NCI-H187 treated with DMSO at 0.1 percent for 48 hours (cell line): ENCODE results near the gene FGR.
"Not testable (repeated sequence)": the region's sequence is repeated elsewhere in the genome, so short reads cannot be mapped to it uniquely, and the experiment has no call there.

ENCODE experiments used
- DNase-seq: peaks from one replicate; lab custom pipeline; 2025; lab: John Stamatoyannopoulos, UW

The FGR gene

DNA sequence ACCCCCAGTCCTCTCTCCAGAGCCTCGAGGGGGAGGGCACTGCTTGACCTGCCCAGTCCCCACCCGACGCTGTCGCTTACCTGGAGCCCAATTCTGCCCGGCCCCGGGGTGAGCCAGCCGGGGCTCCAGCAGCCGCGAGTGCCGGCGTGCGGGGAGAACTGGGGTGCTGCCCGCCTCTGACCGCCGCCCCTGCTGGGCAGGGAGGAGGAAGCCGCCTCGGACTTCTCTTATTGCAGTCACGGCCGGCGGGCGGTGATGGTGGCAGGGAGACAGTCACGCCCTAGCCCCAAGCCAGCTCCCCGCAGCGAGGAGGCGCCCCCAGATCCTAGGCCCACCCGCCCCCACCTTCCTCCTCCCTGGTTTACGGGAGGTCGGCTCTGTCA is at the start of gene FGR:
FGR (minus strand) TSS at position 201 of the 383 bp plus-strand sequence. CDS start 11,269 bp downstream, outside the sequence.
- DNase-seq = no peak

- DNase-seq = no peak
These were observed 49.2 kb upstream of the FGR start for GRCh38 chr1:27684176-27684575.

DNA sequence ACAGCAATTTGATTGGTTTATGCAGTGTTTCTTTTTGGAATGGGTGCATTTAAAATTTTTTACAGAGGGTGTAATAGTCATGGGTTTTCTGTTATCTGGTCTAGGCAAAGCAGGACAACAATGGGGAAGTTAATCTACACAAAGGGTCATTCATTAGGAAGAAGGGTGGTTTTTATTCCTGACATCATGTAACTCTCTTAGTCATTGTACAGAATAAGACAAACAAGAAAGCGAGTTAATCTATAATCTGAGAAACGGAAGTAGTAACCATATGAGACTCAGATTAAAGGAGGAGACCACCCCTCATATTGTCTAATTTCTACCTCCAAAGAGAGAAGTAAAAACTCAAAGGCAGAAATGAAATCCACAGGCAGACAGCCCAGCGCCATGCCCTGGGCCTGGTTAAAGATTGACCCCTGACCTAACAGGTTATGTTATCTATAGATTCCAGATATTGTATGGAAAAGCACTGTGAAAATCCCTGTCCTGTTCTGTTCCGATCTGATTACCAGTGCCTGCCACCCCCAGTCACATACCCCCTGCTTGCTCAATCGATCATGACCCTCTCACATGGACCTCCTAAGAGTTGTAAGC is 47.5 kb upstream of the FGR start:
- no peak for DNase-seq

DNA sequence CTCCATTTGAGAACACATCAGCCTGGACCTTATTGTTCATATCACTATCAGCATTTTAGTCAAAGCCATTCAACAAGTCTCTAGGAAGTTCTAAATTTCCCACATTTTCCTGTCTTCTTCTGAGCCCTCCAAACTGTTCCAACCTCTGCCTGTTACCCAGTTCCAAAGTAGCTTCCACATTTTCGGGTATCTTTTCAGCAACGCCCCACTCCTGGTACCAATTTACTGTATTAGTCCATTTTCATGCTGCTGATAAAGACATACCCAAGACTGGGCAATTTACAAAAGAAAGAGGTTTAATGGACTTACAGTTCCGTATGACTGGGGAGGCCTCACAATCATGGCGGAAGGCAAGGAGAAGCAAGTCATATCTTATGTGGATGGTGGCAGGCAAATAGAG is 46.6 kb upstream of the FGR start:
- DNase-seq = not testable (repeated sequence)

GRCh38 chr1:27680225-27680791 is 45.3 kb upstream of the FGR start:
- DNase-seq = not testable (repeated sequence)

GRCh38 chr1:27678747-27679146 is 43.8 kb upstream of the FGR start:
- DNase-seq = no peak

- DNase-seq = no peak
These were observed 41.4 kb upstream of the FGR start for GRCh38 chr1:27676410-27676809.

DNA sequence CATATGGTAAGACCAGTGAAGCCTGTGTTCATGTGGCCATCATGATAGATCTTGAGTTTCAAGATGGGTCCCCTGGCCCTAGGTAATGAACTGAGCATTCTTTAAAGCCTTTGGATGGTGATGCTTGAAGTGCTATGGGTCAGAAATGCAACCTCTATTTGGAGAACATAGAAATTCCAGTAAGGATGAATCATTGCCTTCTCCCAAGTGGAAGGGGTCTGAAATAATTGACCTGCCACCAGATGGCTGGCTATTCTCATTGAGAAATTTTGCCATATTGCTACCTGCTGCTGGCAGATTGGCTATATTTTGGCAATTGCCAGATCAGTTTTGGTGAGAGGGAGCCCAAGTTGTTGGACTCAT is 37.7 kb upstream of the FGR start:
- no peak for DNase-seq

DNA sequence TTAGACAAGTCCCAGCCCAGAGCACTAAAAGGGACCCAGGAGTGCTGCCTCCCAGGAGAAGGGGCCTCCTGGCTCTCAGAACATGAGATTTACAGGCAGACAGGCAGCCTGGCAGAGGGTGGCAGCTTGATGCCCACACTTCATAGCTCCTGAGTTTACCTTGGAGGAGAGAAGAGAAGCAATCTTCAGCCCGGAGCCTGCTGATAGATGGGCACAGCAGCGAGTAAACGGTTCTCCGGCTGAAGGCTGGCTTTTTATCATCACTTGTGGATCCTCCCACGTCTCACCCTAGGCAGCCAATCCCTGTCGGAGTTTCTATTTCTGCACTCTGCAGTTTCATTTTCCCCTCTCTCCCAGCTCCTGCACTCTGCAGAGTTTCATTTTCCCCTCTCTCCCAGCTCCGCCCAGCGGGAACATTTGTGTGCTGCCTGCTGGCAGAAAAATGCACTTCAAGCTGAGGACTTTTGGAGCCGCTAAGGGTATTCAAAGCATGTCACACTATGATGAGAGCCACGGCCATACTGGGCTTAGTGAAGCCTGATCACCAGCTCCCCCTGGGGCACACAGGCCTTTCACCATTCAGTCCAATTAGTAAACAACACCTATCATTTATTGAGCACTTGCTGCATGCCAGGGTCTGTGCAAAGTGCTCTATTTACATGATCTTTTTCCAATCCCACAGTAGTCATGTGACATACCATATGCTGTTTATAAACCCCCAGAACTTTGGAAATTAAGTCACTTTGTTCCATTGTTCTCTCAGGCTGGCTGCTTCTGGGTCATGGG is 37.2 kb upstream of the FGR start, which contains the start of gene IFI6:
IFI6 (minus strand) TSS at position 229 of the 786 bp plus-strand sequence. CDS start 2,878 bp downstream, outside the sequence.
- DNase-seq = peak; percentile 90

DNA sequence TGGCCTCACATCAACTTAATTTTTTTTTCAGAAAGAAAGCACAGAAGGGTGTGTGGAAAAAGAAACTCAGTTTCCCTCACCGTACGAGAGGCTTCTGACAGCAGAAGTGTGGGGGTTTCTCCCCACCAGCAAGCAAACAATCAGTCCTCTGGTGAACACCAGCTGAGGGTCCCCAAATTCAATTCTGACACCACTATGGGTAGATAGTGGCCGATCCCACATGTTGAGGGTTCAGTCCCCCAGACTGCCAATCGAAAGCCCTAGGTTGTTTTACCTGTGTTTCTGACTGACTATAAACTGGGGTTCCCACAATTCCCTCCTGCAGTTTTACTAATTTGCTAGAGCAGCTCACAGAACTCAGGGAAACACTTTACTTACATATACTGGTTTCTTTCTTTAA is 34.9 kb upstream of the FGR start:
- no peak for DNase-seq

DNA sequence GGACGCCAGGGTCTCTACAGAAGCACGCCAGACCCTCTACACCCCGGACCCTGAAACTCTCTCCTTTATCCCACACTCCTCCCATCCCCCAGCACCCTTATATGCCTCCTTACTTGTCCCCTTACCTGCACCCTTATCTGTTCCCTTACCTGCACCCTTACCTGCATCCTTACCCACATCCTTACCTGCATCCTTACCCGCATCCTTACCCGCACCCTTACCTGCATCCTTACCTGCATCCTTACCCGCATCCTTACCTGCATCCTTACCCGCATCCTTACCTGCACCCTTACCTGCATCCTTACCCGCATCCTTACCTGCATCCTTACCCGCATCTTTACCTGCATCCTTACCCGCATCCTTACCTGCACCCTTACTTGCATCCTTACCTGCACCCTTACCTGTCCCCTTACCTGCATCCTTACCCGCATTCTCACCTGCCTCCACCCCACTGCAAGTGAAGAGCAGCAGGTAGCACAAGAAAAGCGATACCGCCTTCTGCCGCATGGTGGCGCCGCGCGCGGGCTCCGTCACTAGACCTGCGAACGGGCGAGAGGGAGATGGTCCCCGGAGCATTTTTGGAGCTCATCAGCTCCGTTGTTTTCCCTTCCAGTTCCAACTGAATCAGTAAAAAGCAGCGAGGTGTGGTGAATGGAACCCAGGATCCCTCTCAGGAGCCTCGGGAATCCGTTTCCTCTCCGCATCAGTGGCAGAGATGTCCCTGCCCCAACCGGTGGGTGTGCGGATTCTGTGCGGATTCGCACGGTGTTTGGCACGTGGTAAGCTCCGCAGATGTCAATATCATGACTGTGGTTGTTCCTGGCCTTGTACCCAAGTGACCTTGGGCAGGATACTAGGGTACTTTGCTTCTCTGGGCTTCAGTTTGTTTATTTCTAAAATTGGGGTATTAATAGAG is 34.1 kb upstream of the FGR start:
- no peak for DNase-seq

- DNase-seq = no peak
These were observed 33.3 kb upstream of the FGR start for GRCh38 chr1:27668121-27668807.

- no peak for DNase-seq
These were observed 31.8 kb upstream of the FGR start for GRCh38 chr1:27666791-27667254.

- DNase-seq = no peak
These were observed 31.3 kb upstream of the FGR start for GRCh38 chr1:27666294-27666693.

DNA sequence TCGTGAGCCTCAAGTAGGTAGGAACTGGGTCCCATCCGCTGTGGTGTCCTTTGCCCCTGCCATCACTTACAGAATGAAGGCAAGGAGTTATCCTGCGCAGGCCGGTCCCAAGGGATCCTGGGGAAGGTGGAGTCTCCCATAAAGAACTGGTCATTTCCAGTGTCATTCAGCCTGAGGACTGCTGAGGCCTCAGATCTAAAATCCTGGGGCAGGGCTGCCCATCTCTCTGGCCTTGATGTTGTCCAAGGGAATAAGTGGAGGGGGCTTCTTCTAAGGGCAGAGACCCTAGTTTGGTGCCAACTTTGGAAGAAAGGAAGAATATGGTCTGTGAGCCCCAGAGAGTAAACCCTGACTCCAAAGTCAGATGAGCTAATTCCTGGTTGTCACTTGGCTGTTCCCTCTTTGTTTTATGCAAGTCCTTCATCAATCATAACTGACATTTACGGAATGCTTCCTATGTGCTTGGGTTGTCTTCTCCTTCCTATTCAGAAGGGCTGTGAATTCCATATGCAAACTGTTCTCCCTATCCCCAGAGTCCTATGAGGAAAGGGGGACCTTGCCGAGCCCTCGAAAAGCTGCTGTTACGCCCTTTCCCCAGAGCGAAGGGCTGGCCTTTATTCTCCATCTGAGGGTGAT is 30.1 kb upstream of the FGR start:
- DNase-seq = no peak

DNA sequence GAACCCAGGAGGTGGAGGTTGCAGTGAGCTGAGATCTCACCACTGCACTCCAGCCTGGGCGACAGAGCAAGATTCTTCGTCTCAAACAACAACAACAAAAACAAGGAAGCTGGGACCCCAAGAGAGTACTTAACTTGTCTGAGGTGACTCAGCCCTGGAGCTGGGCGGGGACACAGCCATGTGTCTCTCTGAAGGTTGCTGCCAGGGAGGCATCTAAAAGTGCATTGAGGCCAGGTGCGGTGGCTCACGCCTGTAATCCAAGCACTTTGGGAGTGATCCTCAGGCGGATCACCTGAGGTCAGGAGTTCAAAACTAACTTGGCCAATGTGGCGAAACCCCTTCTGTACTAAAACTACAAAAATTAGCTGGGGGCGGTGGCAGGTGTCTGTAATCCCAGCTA is 29.3 kb upstream of the FGR start:
- no peak for DNase-seq

DNA sequence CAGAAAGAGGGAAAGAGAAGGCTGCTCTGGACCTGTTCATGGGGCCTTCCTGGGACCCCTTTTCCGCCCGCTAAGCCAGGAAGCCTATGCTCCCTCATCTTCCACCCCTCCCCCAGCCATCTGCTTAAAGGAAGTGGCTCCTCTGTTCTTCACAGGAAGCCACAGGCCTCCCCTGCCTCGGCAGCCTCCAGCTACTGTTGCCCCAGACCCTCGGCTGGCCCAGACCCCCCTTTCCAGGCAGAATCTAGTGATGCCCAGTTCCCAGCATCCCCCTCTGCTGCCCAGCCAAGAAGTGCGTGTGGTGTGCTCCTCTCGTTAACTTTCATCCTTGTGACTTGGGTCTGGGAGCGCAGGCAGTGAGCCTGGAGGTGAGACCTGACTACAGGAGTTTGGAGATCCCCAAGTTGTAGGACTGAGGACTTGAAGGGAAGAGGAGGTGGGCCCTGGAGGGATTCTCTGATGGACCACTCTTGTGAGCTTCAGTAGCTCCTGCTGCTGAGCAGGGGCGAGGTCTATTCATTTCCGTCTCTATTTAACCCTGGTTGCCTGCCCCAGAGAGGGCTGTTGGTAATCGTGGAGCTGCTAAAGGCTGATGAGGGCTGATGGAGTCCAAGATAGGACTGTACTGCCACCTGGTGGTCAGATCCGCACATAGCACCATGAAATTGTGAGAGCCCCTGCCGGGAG is 27.9 kb upstream of the FGR start:
- DNase-seq = peak; percentile 30

DNA sequence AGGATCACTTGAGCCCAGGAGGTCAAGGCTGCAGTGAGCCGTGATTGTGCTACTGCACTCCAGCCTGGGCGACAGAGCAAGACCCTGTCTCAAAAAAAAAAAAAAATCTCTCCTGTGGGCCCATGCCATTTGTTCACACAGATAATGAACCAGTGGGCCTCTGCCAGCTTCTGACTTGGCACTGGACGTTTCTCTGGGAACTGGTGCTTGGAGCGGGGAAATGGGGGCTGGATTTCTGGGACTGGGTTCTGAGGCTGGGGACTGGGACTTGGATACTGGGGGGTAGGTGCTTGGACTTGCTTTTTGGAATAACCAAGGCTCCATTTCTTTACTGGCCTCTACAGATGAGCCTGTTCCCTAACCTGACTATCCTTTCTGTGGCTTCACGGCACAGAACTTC is 27.3 kb upstream of the FGR start:
- DNase-seq = no peak

DNA sequence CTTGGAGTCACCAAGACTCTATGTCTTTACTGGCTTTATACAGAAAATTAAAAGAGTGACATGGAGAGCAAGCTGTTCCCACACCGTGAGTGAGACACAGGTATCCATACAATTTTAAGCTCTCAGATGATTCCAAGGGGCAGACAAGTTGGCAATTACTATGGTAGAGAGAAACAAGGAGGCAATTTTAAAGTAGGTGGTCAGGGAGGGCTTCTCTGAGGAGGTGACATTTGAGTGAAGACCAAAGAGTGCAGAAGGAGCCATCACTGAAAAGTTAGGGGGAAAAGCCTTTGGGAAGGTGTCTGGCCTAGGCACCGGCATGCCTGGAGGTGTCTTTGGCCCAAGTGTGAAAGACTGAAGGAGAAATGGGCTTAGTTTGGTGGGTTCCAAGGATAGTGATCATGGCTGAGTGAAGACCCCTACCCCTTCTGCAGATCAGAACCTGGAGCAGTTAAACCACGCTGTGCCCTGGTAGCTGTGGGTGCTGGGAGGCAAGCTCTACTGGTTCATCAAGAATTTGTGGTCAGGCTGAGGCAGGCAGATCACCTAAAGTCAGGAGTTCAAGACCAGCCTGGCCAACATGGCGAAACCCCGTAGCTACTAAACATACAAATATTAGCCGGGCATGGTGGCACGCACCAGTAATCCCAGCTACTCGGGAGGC is 26.6 kb upstream of the FGR start:
- no peak for DNase-seq

GRCh38 chr1:27660300-27660835 is 25.4 kb upstream of the FGR start:
- no peak for DNase-seq
